Prostate gland (tissue), 2 donors: ENCODE data around the gene MIA.

Experiments
- POLR2AphosphoS5 ChIP-seq: sonication (generic); formaldehyde crosslinking; IDR thresholded peaks from one replicate; pipeline ENCODE4 v1.6.1; 2017; ENCODE audit warnings: antibody characterized with exemption
- TF ChIP-seq, protein P1 (sequence below), 4 experiments: fragments of 200-600 bp in 2 of 4; fragments of 450-650 bp in 2 of 4; sonication (generic) in 2 of 4; IDR thresholded peaks; 1 replicate in 3 of 4; 2 replicates in 1 of 4; pipeline ENCODE4 v1.5.1; 2016 to 2019; ENCODE audit warnings: antibody characterized with exemption in 4 of 4, mild to moderate bottlenecking in 2 of 4, moderate library complexity in 2 of 4

DNA sequence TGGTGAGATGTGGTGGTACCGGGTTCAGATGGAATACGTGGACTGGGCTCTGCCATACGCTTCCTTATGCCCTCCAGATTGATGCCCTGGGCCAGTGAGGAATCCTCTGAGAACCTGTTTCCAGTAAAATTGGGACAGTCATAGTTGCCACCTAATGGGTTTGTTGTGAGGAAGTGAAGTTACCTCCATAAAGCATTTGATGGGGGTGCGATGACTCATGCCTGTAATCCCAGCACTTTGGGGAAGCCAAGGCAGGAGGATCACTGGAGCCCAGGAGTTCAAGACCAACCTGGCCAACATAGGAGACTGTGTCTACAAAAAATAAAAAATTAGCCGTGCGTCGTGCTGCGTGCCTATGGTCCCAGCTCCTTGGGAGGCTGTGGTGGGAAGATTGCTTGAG lies 19.5 kb upstream of the MIA start:
- no peak for TF ChIP-seq POLR2AphosphoS5
- TF ChIP-seq, protein P1, sequence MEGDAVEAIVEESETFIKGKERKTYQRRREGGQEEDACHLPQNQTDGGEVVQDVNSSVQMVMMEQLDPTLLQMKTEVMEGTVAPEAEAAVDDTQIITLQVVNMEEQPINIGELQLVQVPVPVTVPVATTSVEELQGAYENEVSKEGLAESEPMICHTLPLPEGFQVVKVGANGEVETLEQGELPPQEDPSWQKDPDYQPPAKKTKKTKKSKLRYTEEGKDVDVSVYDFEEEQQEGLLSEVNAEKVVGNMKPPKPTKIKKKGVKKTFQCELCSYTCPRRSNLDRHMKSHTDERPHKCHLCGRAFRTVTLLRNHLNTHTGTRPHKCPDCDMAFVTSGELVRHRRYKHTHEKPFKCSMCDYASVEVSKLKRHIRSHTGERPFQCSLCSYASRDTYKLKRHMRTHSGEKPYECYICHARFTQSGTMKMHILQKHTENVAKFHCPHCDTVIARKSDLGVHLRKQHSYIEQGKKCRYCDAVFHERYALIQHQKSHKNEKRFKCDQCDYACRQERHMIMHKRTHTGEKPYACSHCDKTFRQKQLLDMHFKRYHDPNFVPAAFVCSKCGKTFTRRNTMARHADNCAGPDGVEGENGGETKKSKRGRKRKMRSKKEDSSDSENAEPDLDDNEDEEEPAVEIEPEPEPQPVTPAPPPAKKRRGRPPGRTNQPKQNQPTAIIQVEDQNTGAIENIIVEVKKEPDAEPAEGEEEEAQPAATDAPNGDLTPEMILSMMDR (IDR thresholded peaks at IDR 0.05), result no peak
